ENCODE data around the gene PSMD3. TPM values are rescaled to one million over a fixed set of nuclear protein-coding genes. Genes with fewer than 3 reads are reported as not detected.

Gene PSMD3
- total RNA-seq, 1 experiment from 2014 or later: 179 TPM

- CTCF ChIA-PET: no interaction called here
- POLR2A ChIA-PET: interaction anchor here (0.6 kb wide), 1 partner anchor 26 kb away, joined by 3 read pairs; no protein-coding TSS in a partner anchor
- Mint-ChIP-seq H3K4me3 (ENCODE audit: unreplicated experiment) (no peak overlapping the region), H3K9me3 (ENCODE audit: unreplicated experiment) (no peaks in the 10 kb centered on the region), H3K27ac (ENCODE audit: unreplicated experiment) (no peak overlapping the region), H3K36me3 (ENCODE audit: insufficient read depth, unreplicated experiment) (no peaks in the 10 kb centered on the region), H3K27me3 (ENCODE audit: insufficient read depth, unreplicated experiment) (no peaks in the 10 kb centered on the region), H3K4me1 (ENCODE audit: low read depth, unreplicated experiment) (peaks cover 11% of the 10 kb centered on the region)
- intact Hi-C loops (cut with micrococcal nuclease; ENCODE audit: unreplicated experiment): no loop called here
- no TSS peak for BruUV-seq (replicated peaks)
- DNase-seq: no peak
- peaks cover 10% of the 10 kb centered on the region; the same call in 1 of the 2 replicates for H3K4me1 ChIP-seq
- no peak overlapping the region for H3K4me3 ChIP-seq (ENCODE audit: low read depth, low read length)
- no peaks in the 10 kb centered on the region for H3K36me3 ChIP-seq (ENCODE audit: control insufficient read depth, insufficient read depth, low read length)
- H3K27me3 ChIP-seq (replicated peaks; ENCODE audit: control insufficient read depth, insufficient read depth, low read length): no peaks in the 10 kb centered on the region; the same call in 1 of the 2 replicates
- H3K9me3 ChIP-seq: no peaks in the 10 kb centered on the region
- TF ChIP-seq CTCF (IDR thresholded peaks at IDR 0.05; ENCODE audit: insufficient read depth in 1 of 2, low read depth in 1 of 2, low read length in 1 of 2, severe bottlenecking in 1 of 2, unreplicated experiment in 1 of 2): no peak
Measured at GRCh38 chr17:39950871-39951348, 29.7 kb upstream of the PSMD3 start.

- intact Hi-C loops (cut with micrococcal nuclease; ENCODE audit: unreplicated experiment): no loop called here
- BruUV-seq (replicated peaks): no TSS peak
- Mint-ChIP-seq H3K36me3 (ENCODE audit: insufficient read depth, unreplicated experiment) (no peaks in the 10 kb centered on the region), H3K4me3 (ENCODE audit: unreplicated experiment) (peak overlapping the region; percentile 65), H3K27me3 (ENCODE audit: insufficient read depth, unreplicated experiment) (no peaks in the 10 kb centered on the region), H3K4me1 (ENCODE audit: low read depth, unreplicated experiment) (peaks cover 8% of the 10 kb centered on the region), H3K9me3 (ENCODE audit: unreplicated experiment) (no peaks in the 10 kb centered on the region), H3K27ac (ENCODE audit: unreplicated experiment) (no peak overlapping the region)
- DNase-seq: no peak
- Histone ChIP-seq H3K27me3 (replicated peaks; ENCODE audit: control insufficient read depth, insufficient read depth, low read length) (no peaks in the 10 kb centered on the region), H3K9me3 (no peaks in the 10 kb centered on the region), H3K4me3 (ENCODE audit: low read depth, low read length) (peak overlapping the region; percentile 28), H3K36me3 (ENCODE audit: control insufficient read depth, insufficient read depth, low read length) (no peaks in the 10 kb centered on the region), H3K4me1 (peaks cover 10% of the 10 kb centered on the region; the same call in 1 of the 2 replicates)
- ChIA-PET POLR2A (interaction anchor here (0.6 to 1.1 kb wide), 3 partner anchors 28 to 129 kb away, joined by 3 to 14 read pairs (median 6); partner anchors contain the start of gene PSMD3), CTCF (interaction anchor here (0.6 to 1.9 kb wide), 6 partner anchors 29 to 330 kb away, joined by 3 to 10 read pairs (median 5); partner anchors contain the start of genes PSMD3 and WIPF2)
- no peak for TF ChIP-seq CTCF (IDR thresholded peaks at IDR 0.05; ENCODE audit: insufficient read depth in 1 of 2, low read depth in 1 of 2, low read length in 1 of 2, severe bottlenecking in 1 of 2, unreplicated experiment in 1 of 2)
Measured at GRCh38 chr17:39951924-39952679, 28.5 kb upstream of the PSMD3 start.

- H3K9me3 Mint-ChIP-seq (ENCODE audit: unreplicated experiment): no peaks in the 10 kb centered on the region
- CTCF ChIA-PET: interaction anchor here (0.6 to 1.9 kb wide), 7 partner anchors 28 to 331 kb away, joined by 3 to 10 read pairs (median 6); partner anchors contain the start of genes PSMD3 and WIPF2
- H3K4me3 ChIP-seq (ENCODE audit: low read depth, low read length): peak overlapping the region; percentile 28
- H3K27me3 Mint-ChIP-seq (ENCODE audit: insufficient read depth, unreplicated experiment): no peaks in the 10 kb centered on the region
- no peaks in the 10 kb centered on the region for H3K36me3 ChIP-seq (ENCODE audit: control insufficient read depth, insufficient read depth, low read length)
- H3K36me3 Mint-ChIP-seq (ENCODE audit: insufficient read depth, unreplicated experiment): no peaks in the 10 kb centered on the region
- POLR2A ChIA-PET: interaction anchor here (0.6 to 1.1 kb wide), 7 partner anchors 15 to 130 kb away, joined by 3 to 14 read pairs (median 4); partner anchors contain the start of genes LRRC3C, ORMDL3 and PSMD3
- intact Hi-C loops (cut with micrococcal nuclease; ENCODE audit: unreplicated experiment): no loop called here
- peak overlapping the region; percentile 71 for H3K4me3 Mint-ChIP-seq (ENCODE audit: unreplicated experiment)
- H3K9me3 ChIP-seq: no peaks in the 10 kb centered on the region
- DNase-seq: peak; percentile 94 to 99
- H3K27me3 ChIP-seq (replicated peaks; ENCODE audit: control insufficient read depth, insufficient read depth, low read length): no peaks in the 10 kb centered on the region
- TF ChIP-seq CTCF (IDR thresholded peaks at IDR 0.05; ENCODE audit: insufficient read depth in 1 of 2, low read depth in 1 of 2, low read length in 1 of 2, severe bottlenecking in 1 of 2, unreplicated experiment in 1 of 2): no peak
- H3K27ac Mint-ChIP-seq (ENCODE audit: unreplicated experiment): peak overlapping the region; percentile 75
- H3K4me1 ChIP-seq: peaks cover 10% of the 10 kb centered on the region; the same call in 1 of the 2 replicates
- H3K4me1 Mint-ChIP-seq (ENCODE audit: low read depth, unreplicated experiment): peaks cover 8% of the 10 kb centered on the region
- no TSS peak for BruUV-seq (replicated peaks)
Measured at GRCh38 chr17:39952680-39953470, 27.7 kb upstream of the PSMD3 start.
